Keratinocyte (primary cell): ENCODE measurements around the gene CACNA1C. TPM values are rescaled to one million over a fixed set of nuclear protein-coding genes. Genes with fewer than 3 reads are reported as not detected.

Source experiments
- DNase-seq: peaks from one replicate; pipeline ENCODE4 v3.0.0-alpha.2; 2011; ENCODE audit warnings: low read depth, missing footprints, low spot score
- FAIRE-seq: peaks from 2 replicates; lab custom pipeline; 2011; peaks lifted over from hg19 to GRCh38; lab: Jason Lieb, UNC
- H2AFZ ChIP-seq: 2 replicates; pipeline ENCODE4 v1.6.0; 2012; ENCODE audit warnings: low read length, control low read depth, inconsistent platforms; ENCODE audit not compliant: control insufficient read depth
- H3K27ac ChIP-seq: 2 replicates; pipeline ENCODE4 v1.5.1; 2011; ENCODE audit warnings: low read length; ENCODE audit not compliant: control insufficient read depth, insufficient read depth
- H3K27me3 ChIP-seq: 3 replicates; pipeline ENCODE4 v1.6.0; 2011; ENCODE audit warnings: low read length; ENCODE audit not compliant: control insufficient read depth, insufficient read depth; ENCODE audit errors: extremely low read depth
- H3K36me3 ChIP-seq, 2 experiments: 2 replicates in 1 of 2; 3 replicates in 1 of 2; pipeline ENCODE4 v1.5.1; 2011; ENCODE audit warnings: low read length in 2 of 2, mild to moderate bottlenecking in 1 of 2; ENCODE audit not compliant: control insufficient read depth in 2 of 2, insufficient read depth in 2 of 2; ENCODE audit errors: extremely low read depth in 1 of 2
- H3K4me1 ChIP-seq: 3 replicates; pipeline ENCODE4 v1.5.1; 2011; ENCODE audit warnings: low read length; ENCODE audit not compliant: control insufficient read depth, insufficient read depth; ENCODE audit errors: extremely low read depth
- H3K4me2 ChIP-seq: 3 replicates; pipeline ENCODE4 v1.6.0; 2011; ENCODE audit warnings: low read depth, low read length; ENCODE audit not compliant: control insufficient read depth, insufficient read depth; ENCODE audit errors: extremely low read depth
- H3K4me3 ChIP-seq, 3 experiments: fragments of 200-600 bp in 1 of 3; sonication (generic) in 1 of 3; 2 replicates in 2 of 3; 3 replicates in 1 of 3; pipeline ENCODE4 v1.5.1; 2011 to 2016; ENCODE audit warnings: low read length in 3 of 3, mild to moderate bottlenecking in 3 of 3, control low read depth in 2 of 3, inconsistent platforms in 1 of 3, low read depth in 1 of 3, mixed read lengths in 1 of 3, mixed run types in 1 of 3, moderate library complexity in 1 of 3; ENCODE audit not compliant: control insufficient read depth in 2 of 3, insufficient read depth in 2 of 3; ENCODE audit errors: extremely low read depth in 1 of 3
- H3K79me2 ChIP-seq: 2 replicates; pipeline ENCODE4 v1.6.0; 2012; ENCODE audit warnings: low read length; ENCODE audit not compliant: control insufficient read depth, insufficient read depth
- H3K9ac ChIP-seq: 3 replicates; pipeline ENCODE4 v1.6.0; 2011; ENCODE audit warnings: low read length; ENCODE audit not compliant: control insufficient read depth, insufficient read depth; ENCODE audit errors: extremely low read depth
- H3K9me1 ChIP-seq: 3 replicates; pipeline ENCODE4 v1.6.0; 2011; ENCODE audit warnings: low read length; ENCODE audit not compliant: control insufficient read depth, insufficient read depth; ENCODE audit errors: extremely low read depth
- H3K9me3 ChIP-seq: 2 replicates; pipeline ENCODE4 v1.5.1; 2012; ENCODE audit warnings: low read depth, low read length; ENCODE audit not compliant: control insufficient read depth
- H4K20me1 ChIP-seq: 3 replicates; pipeline ENCODE4 v1.6.0; 2011; ENCODE audit warnings: low read length; ENCODE audit not compliant: control insufficient read depth, insufficient read depth; ENCODE audit errors: extremely low read depth
- EZH2 ChIP-seq: IDR thresholded peaks from one replicate; pipeline ENCODE4 v1.6.1; 2012; ENCODE audit warnings: inconsistent platforms, mild to moderate bottlenecking, low read length, moderate library complexity
- dilution Hi-C: fragments of 300-500 bp; cut with MboI; formaldehyde crosslinking; loops from one replicate; pipeline ENCODE4 v1.7.0; 2020; ENCODE audit warnings: low sequenced_read_pairs; ENCODE audit not compliant: extremely low pct_ligation_motif_present
- polyA plus RNA-seq, 5 experiments: library from polyadenylated mRNA; depleted of rRNA in 3 of 5; stranded (reverse) in 3 of 5; stranded (forward) in 1 of 5; unstranded in 1 of 5; fragments of >200 nt; gene quantifications; 1 replicate in 1 of 5; 2 replicates in 3 of 5; 3 replicates in 1 of 5; pipeline versions ENCODE4 v1.2.1 to v1.2.3, GENCODE V29; 2011 to 2012; ENCODE audit warnings: missing spikeins in 2 of 5, low read depth in 1 of 5, low replicate concordance in 1 of 5
- TF ChIP-seq, protein P1 (sequence below), 3 experiments: IDR thresholded peaks in 1 of 3; conservative IDR thresholded peaks in 1 of 3; optimal IDR thresholded peaks in 1 of 3; 2 replicates in 2 of 3; 3 replicates in 1 of 3; pipeline versions ENCODE3 to v1.5.1; 2011; ENCODE audit warnings: low read length in 3 of 3, mild to moderate bottlenecking in 3 of 3, moderate library complexity in 2 of 3, control low read depth in 1 of 3, inconsistent platforms in 1 of 3; ENCODE audit not compliant: insufficient read depth in 2 of 3; ENCODE audit errors: extremely low read depth in 1 of 3

CACNA1C gene
- polyA plus RNA-seq, 1 donor (not counting 4 experiments of a cell fraction or from before 2014, with no cell fraction given): not detected

DNA sequence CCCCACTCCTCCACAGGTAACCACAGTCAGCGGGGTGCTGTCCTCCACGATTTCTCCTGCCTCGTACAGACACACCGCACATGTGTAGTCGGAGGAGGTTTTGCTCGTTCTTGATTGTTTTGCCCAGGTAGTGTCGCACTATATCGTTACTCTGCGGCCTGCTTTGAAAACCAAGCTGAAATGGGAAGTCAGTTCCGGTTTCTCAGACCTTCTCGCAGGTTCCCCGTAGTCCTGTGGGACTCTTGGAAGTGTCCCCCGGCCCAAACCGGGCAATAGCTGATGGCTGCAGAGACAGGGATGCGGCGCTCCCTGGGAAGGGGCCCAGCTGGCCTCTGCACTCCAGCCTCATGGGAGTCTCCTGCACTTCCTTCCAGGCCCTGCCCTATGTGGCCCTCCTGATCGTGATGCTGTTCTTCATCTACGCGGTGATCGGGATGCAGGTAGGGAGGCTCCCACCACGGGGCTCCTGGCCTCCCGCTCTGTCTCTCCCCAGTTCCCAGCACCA, 600.7 kb downstream of the CACNA1C start:
- Histone ChIP-seq H3K9ac (no peak overlapping the region), H3K27me3 (peaks cover 11% of the 10 kb centered on the region), H3K9me3 (no peaks in the 10 kb centered on the region), H3K4me3 (no peak overlapping the region), H3K36me3 (no peaks in the 10 kb centered on the region), H2AFZ (no peak overlapping the region), H3K4me1 (no peaks in the 10 kb centered on the region), H3K9me1 (no peaks in the 10 kb centered on the region), H3K79me2 (no peaks in the 10 kb centered on the region), H3K4me2 (no peak overlapping the region), H4K20me1 (no peaks in the 10 kb centered on the region), H3K27ac (no peak overlapping the region)
- TF ChIP-seq EZH2: no peak
- TF ChIP-seq, protein P1, sequence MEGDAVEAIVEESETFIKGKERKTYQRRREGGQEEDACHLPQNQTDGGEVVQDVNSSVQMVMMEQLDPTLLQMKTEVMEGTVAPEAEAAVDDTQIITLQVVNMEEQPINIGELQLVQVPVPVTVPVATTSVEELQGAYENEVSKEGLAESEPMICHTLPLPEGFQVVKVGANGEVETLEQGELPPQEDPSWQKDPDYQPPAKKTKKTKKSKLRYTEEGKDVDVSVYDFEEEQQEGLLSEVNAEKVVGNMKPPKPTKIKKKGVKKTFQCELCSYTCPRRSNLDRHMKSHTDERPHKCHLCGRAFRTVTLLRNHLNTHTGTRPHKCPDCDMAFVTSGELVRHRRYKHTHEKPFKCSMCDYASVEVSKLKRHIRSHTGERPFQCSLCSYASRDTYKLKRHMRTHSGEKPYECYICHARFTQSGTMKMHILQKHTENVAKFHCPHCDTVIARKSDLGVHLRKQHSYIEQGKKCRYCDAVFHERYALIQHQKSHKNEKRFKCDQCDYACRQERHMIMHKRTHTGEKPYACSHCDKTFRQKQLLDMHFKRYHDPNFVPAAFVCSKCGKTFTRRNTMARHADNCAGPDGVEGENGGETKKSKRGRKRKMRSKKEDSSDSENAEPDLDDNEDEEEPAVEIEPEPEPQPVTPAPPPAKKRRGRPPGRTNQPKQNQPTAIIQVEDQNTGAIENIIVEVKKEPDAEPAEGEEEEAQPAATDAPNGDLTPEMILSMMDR (optimal IDR thresholded peaks at IDR 0.05 in 1 of 3, IDR thresholded peaks at IDR 0.05 in 1 of 3, conservative IDR thresholded peaks at IDR 0.05 in 1 of 3; ENCODE audit: extremely low read depth in 1 of 3, insufficient read depth in 2 of 3, low read length in 3 of 3): no peak
- dilution Hi-C loops: no loop called here
- no peak for FAIRE-seq
- DNase-seq: no peak

GRCh38 chr12:2654311-2654710, 601.5 kb downstream of the CACNA1C start:
- no peaks in the 10 kb centered on the region for H3K79me2 ChIP-seq
- FAIRE-seq (no peak), DNase-seq (no peak)
- no peaks in the 10 kb centered on the region for H3K36me3 ChIP-seq
- no peak overlapping the region for H2AFZ ChIP-seq
- no peak overlapping the region for H3K27ac ChIP-seq
- H3K4me2 ChIP-seq: no peak overlapping the region
- H3K9me3 ChIP-seq: no peaks in the 10 kb centered on the region
- H3K9me1 ChIP-seq: no peaks in the 10 kb centered on the region
- TF ChIP-seq EZH2: no peak
- TF ChIP-seq, protein P1 (optimal IDR thresholded peaks at IDR 0.05 in 1 of 3, IDR thresholded peaks at IDR 0.05 in 1 of 3, conservative IDR thresholded peaks at IDR 0.05 in 1 of 3; ENCODE audit: extremely low read depth in 1 of 3, insufficient read depth in 2 of 3, low read length in 3 of 3): no peak
- dilution Hi-C loops: no loop called here
- no peak overlapping the region for H3K4me3 ChIP-seq
- H4K20me1 ChIP-seq: no peaks in the 10 kb centered on the region
- H3K4me1 ChIP-seq: no peaks in the 10 kb centered on the region
- peaks cover 5% of the 10 kb centered on the region for H3K27me3 ChIP-seq
- no peak overlapping the region for H3K9ac ChIP-seq
